ENCODE measurements around the gene FCER2. TPM values are rescaled to one million over a fixed set of nuclear protein-coding genes. Genes with fewer than 3 reads are reported as not detected.

The FCER2 gene
- total and polyA plus RNA-seq, 2 of the 13 experiments (the other 11 are each of a cell fraction or from before 2014, with no cell fraction given), result not detected

- in situ Hi-C loops (cut with HindIII; ENCODE audit: extremely low pct_ligation_motif_present, low pct_unique_long_range_greater_than_20kb) (no loop called here), intact Hi-C loops (cut with micrococcal nuclease; ENCODE audit: unreplicated experiment) (no loop called here)
- H3K4me1 ChIP-seq (ENCODE audit: insufficient read depth, low read length), result no peaks in the 10 kb centered on the region
- H3K9me3 ChIP-seq (ENCODE audit: low read length), result no peaks in the 10 kb centered on the region
- no peaks in the 10 kb centered on the region for H3K79me2 ChIP-seq (ENCODE audit: insufficient read depth, low read length)
- FAIRE-seq (no peak), ATAC-seq (no peak), DNase-seq (ENCODE audit: low spot score) (no peak)
- H4K20me1 ChIP-seq (ENCODE audit: insufficient read depth, low read length), result no peaks in the 10 kb centered on the region
- peaks cover 3 to 14% of the 10 kb centered on the region in 2 experiments; a peak in 4 of 5 replicates for H3K27me3 ChIP-seq (ENCODE audit: control insufficient read depth in 1 of 2, insufficient read depth in 2 of 2, low read length in 2 of 2)
- ChIA-PET CTCF (ENCODE audit: low intra/inter-chr PET ratio, low total read pairs) (no interaction called here), POLR2A (no interaction called here)
- no peak overlapping the region for H3K9ac ChIP-seq (ENCODE audit: insufficient read depth, low read depth, low read length)
- H2AFZ ChIP-seq (ENCODE audit: low read length), result no peak overlapping the region
- no peak overlapping the region for H3K4me3 ChIP-seq (replicated peaks in 1 of 3; ENCODE audit: insufficient read depth in 1 of 3, low read depth in 2 of 3, low read length in 3 of 3)
- no peak overlapping the region for H3K27ac ChIP-seq (ENCODE audit: extremely low read length, insufficient read depth, low read length)
- no peak overlapping the region for H3K4me2 ChIP-seq (ENCODE audit: low read depth, low read length)
- no TSS peak for BruUV-seq (replicated peaks)
- H3K36me3 ChIP-seq (replicated peaks in 1 of 2; ENCODE audit: control insufficient read depth in 1 of 2, insufficient read depth in 2 of 2, low read length in 2 of 2), result no peaks in the 10 kb centered on the region
- no peak for TF ChIP-seq ZFP36L1 (CRISPR knock-in tag; IDR thresholded peaks at IDR 0.05)
- TF ChIP-seq ZNF407 (CRISPR knock-in tag; IDR thresholded peaks at IDR 0.05; ENCODE audit: not compliant biosample characterization), result no peak
- TF ChIP-seq ZUFSP (CRISPR knock-in tag; IDR thresholded peaks at IDR 0.05; ENCODE audit: borderline replicate concordance), result no peak
- peak; percentile 57; the same call in 1 of the 2 replicates for TF ChIP-seq CREB1 (IDR thresholded peaks at IDR 0.05)
- TF ChIP-seq CREB1 (CRISPR knock-in tag; IDR thresholded peaks at IDR 0.05), result no peak
- no peak for TF ChIP-seq DNMT1 (CRISPR knock-in tag; IDR thresholded peaks at IDR 0.05)
- peak; percentile 91 for TF ChIP-seq ATF7 (IDR thresholded peaks at IDR 0.05)
- no peak for TF ChIP-seq ATF7 (CRISPR knock-in tag; IDR thresholded peaks at IDR 0.05)
- no peak for TF ChIP-seq TRAFD1 (CRISPR knock-in tag; IDR thresholded peaks at IDR 0.05; ENCODE audit: borderline replicate concordance)
- TF ChIP-seq MAFK (conservative IDR thresholded peaks at IDR 0.05 in 1 of 2, IDR thresholded peaks at IDR 0.05 in 1 of 2; ENCODE audit: low read length in 2 of 2), result no peak
- TF ChIP-seq TIGD3 (CRISPR knock-in tag; IDR thresholded peaks at IDR 0.05; ENCODE audit: borderline replicate concordance), result no peak
These were observed 10.4 kb downstream of the FCER2 start for GRCh38 chr19:7691497-7691896.
